HG03175 (cell line): ENCODE data around the gene IGLL5.
A peak's percentile ranks its signal among the peaks of the same experiment; 100 is the strongest.

Source experiments
- ATAC-seq: cut with Tn5 transposase; IDR thresholded peaks from one replicate; pipeline ENCODE4 v1.9.1; 2021; ENCODE audit warnings: mild to moderate bottlenecking, moderate library complexity; ENCODE audit not compliant: unreplicated experiment

IGLL5 gene

DNA sequence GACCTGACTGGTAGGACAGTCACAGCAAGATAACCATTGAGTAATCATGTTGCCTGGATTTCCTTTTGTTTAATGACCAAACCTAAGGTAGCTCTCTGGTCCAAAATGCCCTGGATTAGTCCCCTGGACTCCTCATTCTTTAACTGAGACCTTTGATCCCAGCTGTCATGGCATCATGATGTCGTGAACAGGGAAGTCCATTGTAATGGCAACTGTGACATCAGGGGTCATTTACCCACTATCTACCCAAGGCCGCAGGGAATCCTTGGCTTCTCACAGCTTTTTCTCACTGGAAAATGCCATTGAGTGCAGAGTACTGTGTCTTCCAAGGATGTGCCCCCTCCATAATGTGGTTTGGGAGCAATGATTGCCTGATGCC lies 29.1 kb upstream of the IGLL5 start:
- ATAC-seq: no peak

DNA sequence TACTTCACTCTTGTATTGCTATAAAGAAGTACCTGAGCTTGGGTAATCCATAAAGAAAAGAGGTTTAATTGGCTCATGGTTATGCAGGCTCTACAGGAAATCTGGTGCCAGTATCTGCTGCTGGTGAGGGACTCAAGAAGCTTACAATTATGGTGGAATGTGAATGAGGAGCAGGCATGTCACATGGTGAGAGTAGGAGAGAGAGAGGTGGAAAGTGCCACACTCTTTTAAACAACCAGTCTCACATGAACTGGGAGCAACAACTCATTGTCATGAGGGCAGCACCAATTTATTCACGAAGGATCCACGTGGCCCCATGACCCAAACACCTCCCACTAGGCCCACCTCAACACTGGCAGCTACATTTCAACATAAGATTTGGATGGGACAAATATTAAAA lies 24.6 kb upstream of the IGLL5 start:
- no peak for ATAC-seq

DNA sequence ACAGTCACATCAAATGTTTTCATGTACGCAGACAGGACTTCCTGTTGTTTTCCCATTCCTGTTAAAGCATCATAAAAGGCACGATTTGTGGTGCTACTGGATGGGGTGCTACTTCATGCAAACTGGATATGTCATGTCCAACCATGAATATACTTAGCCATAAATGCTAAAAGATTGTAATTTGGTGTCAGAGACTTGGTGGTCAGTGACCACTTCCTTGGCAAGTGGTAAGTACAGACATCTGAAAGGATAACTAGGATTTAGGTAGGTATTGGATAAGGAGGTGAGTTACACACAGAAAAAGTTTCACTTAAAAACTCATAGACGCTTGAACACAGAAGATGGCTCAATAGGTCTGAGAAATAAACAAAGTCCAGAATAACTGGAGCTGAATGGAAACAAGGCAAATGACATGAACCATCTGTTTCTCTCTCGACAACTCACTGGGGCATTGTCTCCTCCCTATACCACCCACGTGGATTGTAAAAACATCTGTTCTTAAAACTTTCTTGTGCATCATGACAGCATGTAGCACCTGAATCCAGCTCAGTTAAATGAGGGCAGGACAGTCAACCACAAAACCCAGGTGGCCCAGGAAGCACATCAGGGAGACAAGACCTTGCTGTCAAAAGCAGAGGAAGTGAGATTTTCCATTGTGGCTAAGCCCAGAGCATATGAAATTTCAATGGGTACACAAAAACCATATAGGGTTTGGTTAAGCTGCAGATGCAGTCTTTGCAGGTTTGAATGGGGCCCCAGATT lies 22.1 kb upstream of the IGLL5 start:
- ATAC-seq: peak; percentile 71

DNA sequence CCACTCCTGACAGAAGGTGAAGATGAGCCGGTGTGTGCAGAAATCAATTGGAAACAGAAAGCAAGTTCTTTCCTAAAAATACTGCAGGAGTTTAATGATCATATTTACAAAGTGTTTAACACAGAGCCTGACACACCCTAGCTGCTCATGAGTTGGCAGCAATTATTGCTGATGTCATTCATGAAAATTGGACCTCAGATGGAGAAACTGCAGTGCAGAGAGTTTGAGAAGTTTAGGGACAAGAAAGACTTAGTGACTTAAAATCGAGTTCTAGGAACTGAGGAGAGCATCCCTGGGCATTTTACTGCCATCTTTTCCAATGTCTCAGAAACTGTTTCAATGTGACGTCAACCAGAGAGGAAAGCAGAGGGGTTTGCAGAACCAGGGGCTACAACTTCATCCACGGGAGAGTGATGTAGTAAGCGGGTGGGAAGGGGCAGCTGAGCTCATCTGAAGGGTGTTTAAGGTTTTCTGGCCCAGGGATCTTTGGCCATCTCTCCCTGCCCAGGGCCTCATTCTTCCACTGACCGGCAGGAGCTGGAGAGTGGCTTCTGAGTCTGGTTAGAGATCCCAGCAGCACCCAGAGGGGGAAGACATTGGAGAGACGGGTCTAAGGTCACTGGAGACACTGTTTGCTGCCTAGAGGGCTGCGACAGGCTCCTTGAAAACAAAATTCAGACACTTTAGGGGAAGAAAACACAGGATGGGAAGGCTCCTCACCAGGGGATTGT lies 21.1 kb upstream of the IGLL5 start:
- ATAC-seq: no peak

DNA sequence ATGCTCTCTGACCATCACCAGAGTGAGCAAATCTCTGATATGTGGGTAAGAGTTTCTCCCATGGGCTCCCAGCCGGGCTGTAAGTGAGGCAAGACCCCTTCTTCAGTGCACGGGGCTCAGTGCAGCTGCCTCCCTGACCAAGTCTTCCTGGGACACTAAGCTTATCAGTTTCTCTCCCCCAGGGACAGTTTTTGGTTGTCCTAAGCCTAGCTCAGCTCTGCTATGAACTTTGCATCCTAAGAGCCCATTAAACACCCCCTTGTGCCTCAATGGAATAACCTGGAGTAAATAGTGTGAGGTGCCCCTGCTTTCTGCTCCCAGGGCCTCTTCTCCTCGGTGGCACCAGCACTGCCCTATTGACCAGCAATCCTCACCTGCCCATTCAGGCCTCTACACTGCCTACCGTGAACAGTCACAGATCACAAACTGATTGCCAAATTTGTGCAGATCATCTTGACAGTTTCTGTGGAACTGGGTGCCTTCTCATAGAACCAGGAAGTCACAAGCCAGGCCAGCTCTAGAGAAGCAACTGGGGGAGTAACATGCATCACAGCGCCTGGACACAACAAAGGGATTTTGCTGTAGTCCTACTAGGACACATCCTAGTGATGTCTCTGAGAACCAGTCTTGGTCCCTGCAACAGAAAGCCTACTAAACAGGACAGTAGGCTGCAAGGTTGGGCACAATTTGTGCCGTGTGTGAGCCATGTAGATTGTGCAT lies 19.5 kb upstream of the IGLL5 start:
- no peak for ATAC-seq

DNA sequence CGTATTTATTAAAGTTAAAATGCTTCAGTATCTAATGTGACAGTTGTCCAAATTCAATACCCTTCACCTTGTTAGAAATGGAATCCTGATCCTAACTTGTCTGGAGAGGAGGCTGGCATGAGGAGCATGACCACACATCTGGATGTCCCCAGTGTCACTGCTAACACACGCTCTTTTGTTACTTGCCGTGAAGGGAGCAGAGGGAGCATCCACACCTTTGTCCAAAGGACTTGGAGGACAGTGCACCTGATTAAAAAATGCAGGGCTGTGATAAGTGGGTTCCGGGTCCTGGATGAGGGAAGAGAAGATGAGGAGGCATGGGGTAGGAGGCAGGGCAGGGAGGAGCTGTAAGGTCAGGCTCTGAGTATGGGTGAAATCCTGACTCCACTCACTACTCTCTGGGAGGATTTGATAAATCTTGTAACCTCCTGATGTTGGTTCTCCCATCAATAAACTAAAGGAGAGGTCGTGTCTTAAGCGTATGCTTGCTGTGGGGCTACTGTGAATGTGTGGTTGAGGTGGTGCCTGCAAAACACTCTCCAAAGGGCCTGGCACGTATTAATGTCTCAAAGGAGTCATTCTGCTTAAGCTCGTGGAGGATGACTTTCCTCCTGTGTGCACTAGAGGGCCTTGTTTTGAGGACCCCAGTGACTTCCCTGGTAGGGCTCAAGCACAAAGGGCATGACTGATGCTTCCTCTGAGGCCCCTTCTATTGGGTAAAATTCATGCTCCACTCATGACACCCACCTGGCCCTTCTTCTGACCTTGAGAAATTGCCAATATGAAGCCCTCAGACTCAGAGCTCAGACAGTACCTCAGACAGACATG lies 16.8 kb upstream of the IGLL5 start:
- ATAC-seq: no peak

DNA sequence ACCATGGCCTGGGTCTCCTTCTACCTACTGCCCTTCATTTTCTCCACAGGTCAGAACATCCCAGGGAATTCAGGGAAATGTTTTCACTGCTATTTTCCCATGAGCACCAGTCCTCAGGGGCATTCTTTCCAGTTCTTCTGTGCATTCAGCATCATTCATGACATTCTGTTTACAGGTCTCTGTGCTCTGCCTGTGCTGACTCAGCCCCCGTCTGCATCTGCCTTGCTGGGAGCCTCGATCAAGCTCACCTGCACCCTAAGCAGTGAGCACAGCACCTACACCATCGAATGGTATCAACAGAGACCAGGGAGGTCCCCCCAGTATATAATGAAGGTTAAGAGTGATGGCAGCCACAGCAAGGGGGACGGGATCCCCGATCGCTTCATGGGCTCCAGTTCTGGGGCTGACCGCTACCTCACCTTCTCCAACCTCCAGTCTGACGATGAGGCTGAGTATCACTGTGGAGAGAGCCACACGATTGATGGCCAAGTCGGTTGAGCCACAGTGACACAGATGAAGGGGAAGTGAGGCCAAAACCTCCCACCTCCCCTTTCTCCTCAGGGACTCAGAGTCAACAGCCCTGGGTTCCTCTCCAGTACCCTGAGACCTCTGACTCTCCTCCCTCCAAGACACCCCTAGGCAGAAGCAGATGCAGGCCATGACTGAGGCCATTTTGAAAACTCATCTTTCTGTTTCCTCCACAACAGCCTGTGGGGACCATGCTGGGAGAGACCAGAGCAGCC lies 15.9 kb upstream of the IGLL5 start:
- no peak for ATAC-seq

DNA sequence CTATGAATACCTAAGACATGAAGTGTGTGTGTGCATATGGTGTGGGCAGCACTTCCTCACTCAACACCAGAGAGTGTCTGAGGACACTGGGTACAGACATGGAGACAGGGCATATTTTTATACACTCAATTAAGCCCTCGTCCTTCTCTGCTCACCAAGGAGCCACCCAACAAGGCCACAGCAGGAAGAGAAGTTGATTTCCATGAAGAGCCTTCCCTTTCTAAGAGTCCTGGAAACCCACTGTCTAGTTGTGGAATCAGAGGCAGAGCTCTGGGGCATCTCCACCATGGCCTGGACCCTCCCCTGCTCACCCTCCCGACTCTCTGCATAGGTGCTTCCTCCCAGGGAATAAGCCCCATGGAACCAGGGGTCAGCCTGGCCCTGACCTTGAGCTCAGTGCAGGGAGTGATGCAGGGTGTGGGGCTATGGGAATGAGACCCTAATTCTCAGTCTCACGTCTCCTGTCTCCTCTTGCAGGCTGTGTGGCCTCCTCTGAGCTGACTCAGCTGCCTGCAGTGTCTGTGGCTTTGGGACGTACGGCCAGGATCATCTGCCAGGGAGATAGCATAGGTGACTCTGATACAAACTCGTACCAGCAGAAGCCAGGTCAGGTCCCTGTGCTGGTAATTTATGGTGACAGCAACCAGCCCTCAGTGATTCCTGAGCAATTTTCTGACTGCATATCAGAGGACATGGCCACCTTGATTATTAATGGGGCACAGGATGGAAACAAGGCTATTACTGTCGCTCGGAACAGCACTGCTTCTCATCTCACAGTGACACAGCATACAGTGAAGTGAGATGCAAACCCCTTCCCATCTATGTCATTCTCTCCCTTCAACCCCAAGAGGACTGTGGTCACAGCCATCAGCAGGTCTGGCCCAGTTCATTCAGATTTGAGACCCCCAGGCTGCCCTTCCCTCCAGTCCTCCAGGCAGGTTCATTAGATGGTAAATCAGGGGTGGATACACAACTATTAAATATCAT lies 14.6 kb upstream of the IGLL5 start:
- no peak for ATAC-seq

DNA sequence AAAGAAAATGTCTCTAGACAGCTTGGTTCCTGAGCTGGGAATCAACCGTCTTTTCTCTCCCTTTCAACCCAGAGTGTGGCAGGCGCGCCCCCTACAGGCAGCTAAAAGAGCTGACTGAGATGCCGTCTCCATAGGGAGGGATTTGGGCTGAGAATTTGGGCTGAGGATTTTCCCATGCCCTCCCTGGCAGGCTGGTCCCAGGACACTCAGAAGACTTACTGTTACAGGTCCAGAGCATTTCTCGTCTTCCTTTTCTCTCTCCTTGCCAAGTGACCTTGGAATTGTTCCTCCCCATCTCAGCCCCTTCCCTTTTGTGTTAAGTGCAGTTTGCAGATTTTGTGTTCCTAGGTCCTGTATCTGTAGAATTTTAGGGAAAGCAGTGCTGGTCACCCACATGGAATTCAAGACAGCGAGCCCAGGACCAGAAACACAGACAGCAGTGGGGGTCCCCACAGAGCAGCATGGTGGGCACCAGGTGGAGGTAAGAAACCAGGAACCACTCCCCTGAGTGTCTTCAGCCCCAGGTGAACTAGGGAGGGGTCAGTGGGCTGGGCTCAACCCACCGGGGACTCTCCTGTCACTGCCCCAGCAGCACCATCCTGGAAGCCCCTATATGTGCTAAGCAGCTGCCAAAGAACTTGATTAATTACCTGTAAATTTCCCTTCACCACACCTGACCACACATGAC lies 9.9 kb upstream of the IGLL5 start:
- no peak for ATAC-seq

DNA sequence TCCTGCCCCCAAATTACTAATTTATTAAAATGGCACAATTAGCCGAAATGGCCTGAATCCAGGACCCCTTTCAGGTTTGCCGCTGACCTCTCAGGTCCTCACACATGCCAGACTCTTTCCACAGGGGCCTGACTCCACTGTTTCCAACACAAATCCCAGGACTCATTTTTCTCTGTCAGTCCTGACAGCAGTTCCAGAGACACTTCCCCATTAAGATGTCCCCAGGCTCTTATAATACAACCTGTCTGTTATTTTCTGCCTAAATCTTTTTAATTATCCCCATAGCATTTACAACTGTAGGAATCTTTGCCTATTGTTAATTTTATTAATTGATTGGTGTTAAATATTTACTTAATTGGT lies 9.4 kb upstream of the IGLL5 start:
- ATAC-seq: no peak

DNA sequence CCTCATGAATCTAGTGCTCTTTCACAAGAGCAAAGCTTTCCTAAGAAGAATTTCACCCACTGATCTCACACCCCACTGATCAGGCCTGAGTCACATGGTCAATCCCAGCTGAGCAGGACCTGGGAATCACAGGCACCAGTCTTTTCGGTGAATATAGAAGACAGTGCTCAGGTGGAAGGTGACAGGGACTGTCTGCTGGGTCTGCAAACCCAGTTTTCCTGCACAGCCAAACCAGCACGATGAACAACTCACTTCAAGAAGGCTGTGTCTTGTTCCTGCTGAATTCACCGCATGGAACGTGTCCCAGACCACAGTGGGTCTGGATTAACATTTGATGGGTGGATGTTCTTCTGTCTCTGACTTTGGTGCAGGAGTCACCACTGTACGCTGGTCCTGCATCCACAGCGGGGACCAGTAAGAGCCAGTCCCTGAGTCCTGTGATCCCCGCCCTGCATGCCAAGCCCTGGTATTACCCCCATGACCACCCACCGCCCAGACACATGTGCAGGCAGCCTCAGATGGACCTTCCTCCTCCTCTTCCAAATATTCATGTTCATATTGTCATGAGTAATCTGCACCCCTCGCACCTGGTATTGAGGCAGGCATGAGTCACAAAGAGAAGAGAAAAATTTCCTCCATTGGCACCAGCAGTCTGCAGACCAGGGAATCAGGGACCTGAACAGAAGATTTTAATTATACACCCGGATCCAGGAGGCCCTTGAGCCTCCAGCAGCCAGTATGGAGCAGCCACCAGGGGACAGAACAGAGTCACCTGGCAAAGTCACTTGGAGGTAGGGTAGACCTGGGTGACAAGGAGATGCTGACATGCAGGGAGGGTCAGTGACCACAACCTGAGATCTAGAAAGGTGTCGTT lies 8.6 kb upstream of the IGLL5 start:
- ATAC-seq: no peak

DNA sequence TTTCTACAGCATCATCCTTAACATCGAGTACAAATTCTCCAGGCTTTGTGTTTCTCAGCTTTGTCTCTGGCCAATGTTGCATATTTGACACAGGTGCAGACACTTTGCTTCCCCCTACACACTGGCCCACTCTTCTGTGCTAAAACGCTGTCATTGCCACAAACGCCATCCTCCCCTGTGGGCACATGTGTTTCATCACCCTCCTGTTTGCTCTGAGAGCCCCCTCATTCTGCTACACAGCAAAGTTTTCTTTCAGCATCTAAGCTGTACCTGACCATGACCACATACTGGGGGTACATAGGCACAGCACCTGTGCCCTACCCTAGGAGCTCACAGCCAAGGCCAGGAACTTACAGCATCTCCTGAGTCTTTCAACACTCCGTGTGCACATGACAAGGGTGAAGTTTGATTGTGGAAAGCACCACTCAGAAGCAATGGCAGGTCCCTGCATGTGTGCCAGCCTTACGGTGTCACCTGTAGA lies 7.9 kb upstream of the IGLL5 start:
- ATAC-seq: no peak

DNA sequence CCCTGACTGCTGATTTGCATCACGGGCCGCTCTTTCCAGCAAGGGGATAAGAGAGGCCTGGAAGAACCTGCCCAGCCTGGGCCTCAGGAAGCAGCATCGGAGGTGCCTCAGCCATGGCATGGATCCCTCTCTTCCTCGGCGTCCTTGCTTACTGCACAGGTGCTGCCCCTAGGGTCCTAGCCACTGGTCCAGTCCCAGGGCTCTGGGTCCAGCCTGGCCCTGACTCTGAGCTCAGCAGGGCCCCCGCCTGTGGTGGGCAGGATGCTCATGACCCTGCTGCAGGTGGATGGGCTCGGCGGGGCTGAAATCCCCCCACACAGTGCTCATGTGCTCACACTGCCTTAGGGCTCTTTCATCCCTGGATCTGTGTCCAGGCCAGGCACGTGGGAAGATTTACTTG lies 7.0 kb upstream of the IGLL5 start:
- no peak for ATAC-seq

DNA sequence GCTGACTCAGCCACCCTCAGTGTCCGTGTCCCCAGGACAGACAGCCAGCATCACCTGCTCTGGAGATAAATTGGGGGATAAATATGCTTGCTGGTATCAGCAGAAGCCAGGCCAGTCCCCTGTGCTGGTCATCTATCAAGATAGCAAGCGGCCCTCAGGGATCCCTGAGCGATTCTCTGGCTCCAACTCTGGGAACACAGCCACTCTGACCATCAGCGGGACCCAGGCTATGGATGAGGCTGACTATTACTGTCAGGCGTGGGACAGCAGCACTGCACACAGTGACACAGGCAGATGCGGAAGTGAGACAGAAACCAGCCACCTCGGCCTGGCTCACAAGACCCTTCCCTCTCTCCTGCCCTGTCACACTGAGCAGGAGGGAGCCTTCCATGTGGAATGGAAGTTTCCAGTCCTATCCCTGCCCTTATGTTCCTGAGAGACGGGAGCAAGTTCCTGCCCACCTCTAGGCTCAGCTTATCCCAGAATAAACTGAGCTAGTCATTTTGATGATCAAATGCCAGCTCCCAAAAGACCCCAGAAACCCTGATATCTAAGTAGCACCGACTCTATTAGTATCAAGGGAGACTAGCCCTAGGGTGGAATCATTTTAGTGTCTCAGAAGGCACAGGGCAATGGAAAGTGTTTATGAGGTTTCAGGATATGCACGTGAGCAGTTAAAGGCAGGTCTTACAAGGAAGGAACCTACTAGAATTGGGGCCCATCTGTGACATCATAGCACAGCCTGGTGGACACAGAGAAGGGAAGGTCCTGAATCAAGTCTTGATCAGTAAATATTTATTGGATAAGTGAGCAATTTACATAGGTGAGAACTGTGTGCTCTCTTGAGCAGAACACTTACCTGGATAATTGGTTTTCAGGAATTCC lies 6.3 kb upstream of the IGLL5 start:
- no peak for ATAC-seq

DNA sequence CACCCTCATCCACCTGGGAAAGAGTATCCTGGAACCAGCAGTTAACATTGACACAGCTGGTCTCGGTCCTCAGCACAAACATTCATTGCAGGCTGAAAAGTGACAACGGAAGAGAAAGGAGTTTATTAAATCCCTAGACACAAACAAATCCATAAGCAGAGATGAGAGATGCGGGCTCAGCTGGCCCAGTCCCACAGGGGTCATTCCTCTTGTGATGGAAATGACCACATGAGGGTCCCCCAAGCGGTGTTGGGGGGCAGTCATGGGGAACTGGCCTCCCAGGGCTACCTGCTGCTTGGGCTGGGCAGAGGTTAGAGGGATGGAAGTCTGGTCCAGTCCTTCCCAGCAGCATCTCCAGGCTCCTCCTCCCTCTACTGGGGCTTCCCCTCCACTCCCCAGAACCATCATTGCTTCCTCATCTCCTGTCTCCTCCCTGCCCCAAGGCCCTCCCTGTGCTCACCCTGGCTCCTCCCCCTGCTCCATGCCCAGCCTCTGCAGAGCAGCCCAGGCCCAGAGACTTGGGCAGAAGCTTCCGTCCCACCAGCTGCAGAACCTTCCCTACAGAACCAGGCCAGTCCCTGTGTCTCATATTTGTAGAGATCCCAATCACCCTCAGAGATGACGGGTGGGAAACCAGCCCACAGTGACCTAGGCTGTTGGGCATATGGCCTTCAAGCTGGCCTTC lies 5.4 kb upstream of the IGLL5 start:
- no peak for ATAC-seq

DNA sequence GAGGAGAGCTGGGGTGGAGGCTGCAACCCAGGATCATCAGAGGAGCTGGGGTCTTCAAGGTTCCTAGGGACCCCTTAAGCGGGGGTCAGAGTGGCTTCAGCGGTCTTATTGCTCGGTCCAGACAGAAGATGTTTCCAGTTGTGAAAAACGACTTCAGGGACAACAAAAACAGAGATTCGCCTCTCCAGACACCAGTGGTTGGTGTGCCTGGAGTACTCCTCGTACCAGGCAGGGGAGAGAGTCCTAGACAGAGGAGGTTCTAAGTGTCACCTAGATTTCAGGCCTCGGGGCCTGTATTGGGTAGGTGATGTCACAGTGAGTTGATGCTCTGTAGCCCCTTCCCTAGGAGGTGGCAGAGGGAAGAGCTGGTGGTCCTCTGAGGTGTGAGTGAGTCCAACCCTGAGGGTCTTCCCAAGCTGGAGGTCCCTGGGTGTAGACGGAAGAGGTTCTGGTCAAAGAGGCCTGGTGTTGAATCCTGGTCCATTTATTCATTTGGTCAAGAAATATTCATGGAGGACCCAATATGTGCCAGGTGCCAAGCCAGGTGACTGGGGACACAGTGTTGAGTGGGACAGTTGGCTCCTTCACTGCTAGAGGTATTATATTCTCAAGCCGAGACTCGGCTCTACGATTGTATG lies 4.4 kb upstream of the IGLL5 start:
- ATAC-seq: no peak
